Gastrocnemius medialis (tissue), 4 donors: ENCODE measurements around the gene FBXW11. TPM values are rescaled to one million over a fixed set of nuclear protein-coding genes. Genes with fewer than 3 reads are reported as not detected.
"Not testable (repeated sequence)": the region's sequence is repeated elsewhere in the genome, so short reads cannot be mapped to it uniquely, and the experiment has no call there.

Source experiments
- ATAC-seq, 2 donors: fragments of 150-250 bp; one replicate each; pipeline ENCODE4 v1.9.1; 2016
- DNase-seq, 2 donors: peaks; one replicate each; pipeline ENCODE4 v3.0.0-alpha.2; 2019
- H3K27ac ChIP-seq, 4 donors: fragments of 200-600 bp; sonication (generic); 1 replicate in 1 of 4; 2 replicates in 3 of 4; pipeline ENCODE4 v1.5.1; 2016 to 2018; ENCODE audit warnings: mild to moderate bottlenecking in 2 of 4, moderate library complexity in 1 of 4
- H3K27me3 ChIP-seq, 3 donors: fragments of 200-600 bp; sonication (generic) in 2 of 3; 1 replicate in 1 of 3; 2 replicates in 2 of 3; pipeline versions ENCODE4 v1.5.1 to v1.6.0; 2016 to 2019; ENCODE audit warnings: mild to moderate bottlenecking in 1 of 3, moderate library complexity in 1 of 3
- H3K36me3 ChIP-seq, 2 donors: fragments of 200-600 bp; sonication (generic) in 1 of 2; one replicate each; pipeline ENCODE4 v1.5.1; 2017 to 2018
- H3K4me1 ChIP-seq, 2 donors: fragments of 200-600 bp; sonication (generic) in 1 of 2; one replicate each; pipeline ENCODE4 v1.5.1; 2016 to 2017; ENCODE audit warnings: mild to moderate bottlenecking in 2 of 2
- H3K4me3 ChIP-seq, 4 donors: fragments of 200-600 bp; sonication (generic) in 3 of 4; 1 replicate in 1 of 4; 2 replicates in 3 of 4; pipeline ENCODE4 v1.5.1; 2016 to 2019; ENCODE audit warnings: mild to moderate bottlenecking in 2 of 4
- H3K9me3 ChIP-seq, 3 donors: fragments of 200-600 bp; sonication (generic) in 2 of 3; 1 replicate in 1 of 3; 2 replicates in 2 of 3; pipeline ENCODE4 v1.5.1; 2016 to 2019
- CTCF ChIP-seq, 5 experiments: fragments of 450-650 bp in 3 of 5; fragments of 200-600 bp in 2 of 5; sonication (generic) in 2 of 5; IDR thresholded peaks in 4 of 5; conservative IDR thresholded peaks in 1 of 5; 1 replicate in 4 of 5; 2 replicates in 1 of 5; pipeline ENCODE4 v1.5.1; 2016 to 2019; ENCODE audit warnings: antibody characterized with exemption in 5 of 5, mild to moderate bottlenecking in 3 of 5, moderate library complexity in 3 of 5
- POLR2A ChIP-seq, 2 donors: fragments of 450-650 bp; IDR thresholded peaks; one replicate each; pipeline ENCODE4 v1.6.1; 2017; ENCODE audit warnings: antibody characterized with exemption in 2 of 2, mild to moderate bottlenecking in 2 of 2, moderate library complexity in 2 of 2
- in situ Hi-C, 4 donors: fragments of 200-750 bp; cut with MboI; loops; one replicate each; pipeline versions ENCODE4 v1.15.0 to v1.8.0; 2017; ENCODE audit warnings: low sequenced_read_pairs in 4 of 4
- intact Hi-C: fragments of 100-400 bp; cut with DNase I; formaldehyde crosslinking; loops from one replicate; pipeline ENCODE4 v1.15.1; 2023; ENCODE audit warnings: low total_unique reads
- total RNA-seq, 4 donors: library from RNA; depleted of rRNA; stranded (reverse); fragments of >200 nt; gene quantifications; one replicate each; pipeline versions ENCODE4 v1.1.0 to v1.2.3, GENCODE V29; 2016

FBXW11 gene
- total RNA-seq, 4 donors from 2014 or later, result 68.5 to 80.8 (median 72.2) TPM

GRCh38 chr5:172035049-172035448 lies 28.6 kb upstream of the FBXW11 start:
- Histone ChIP-seq H3K4me3 (no peak overlapping the region), H3K4me1 (peaks cover 0 to 3% of the 10 kb centered on the region in 2 donors), H3K27ac (no peak overlapping the region), H3K36me3 (no peaks in the 10 kb centered on the region), H3K9me3 (no peaks in the 10 kb centered on the region), H3K27me3 (no peaks in the 10 kb centered on the region)
- ATAC-seq, result no peak
- intact Hi-C loops, result no loop called here
- TF ChIP-seq CTCF (IDR thresholded peaks at IDR 0.05 in 4 of 5, conservative IDR thresholded peaks at IDR 0.05 in 1 of 5) (no peak), POLR2A (IDR thresholded peaks at IDR 0.05) (no peak)
- in situ Hi-C loops, result loop anchor here (10.0 to 25.0 kb wide), 2 partner anchors 120 to 623 kb away; partner anchors contain the start of gene FGF18 (in 4 of the 4)
- no peak for DNase-seq

DNA sequence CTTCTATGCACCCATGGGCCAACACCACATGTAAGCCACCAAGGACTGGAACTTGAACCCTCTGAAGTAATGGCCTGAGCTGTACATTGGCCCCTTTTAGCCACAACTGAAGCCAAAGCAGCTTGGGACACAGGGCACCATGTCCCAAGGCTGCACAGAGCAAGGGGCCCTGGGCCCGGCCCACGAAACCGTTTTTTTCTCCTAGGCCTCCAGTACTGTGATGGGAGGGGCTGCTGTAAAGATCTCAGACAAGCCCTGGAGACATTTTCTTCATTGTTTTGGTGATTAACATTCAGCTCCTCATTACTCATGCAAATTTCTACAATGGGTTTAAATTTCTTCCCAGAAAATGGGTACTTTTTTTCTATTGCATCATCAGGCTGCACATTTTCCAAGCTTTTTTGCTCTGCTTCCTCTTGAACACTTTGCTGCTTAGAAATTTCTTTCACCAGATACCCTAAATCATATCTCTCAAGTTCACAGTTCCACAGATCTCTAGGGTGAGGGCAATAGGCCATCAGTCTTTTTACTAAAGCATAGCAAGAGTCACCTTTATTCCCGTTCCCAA lies 25.5 kb upstream of the FBXW11 start:
- TF ChIP-seq POLR2A (IDR thresholded peaks at IDR 0.05), result no peak
- TF ChIP-seq CTCF (IDR thresholded peaks at IDR 0.05 in 4 of 5, conservative IDR thresholded peaks at IDR 0.05 in 1 of 5), result no peak
- DNase-seq (no peak), ATAC-seq (no peak)
- H3K27me3 ChIP-seq, result no peaks in the 10 kb centered on the region
- in situ Hi-C loops (loop anchor here (10.0 to 25.0 kb wide), 2 partner anchors 117 to 620 kb away; partner anchors contain the start of gene FGF18 (in 4 of the 4)), intact Hi-C loops (no loop called here)
- no peaks in the 10 kb centered on the region for H3K36me3 ChIP-seq
- no peaks in the 10 kb centered on the region for H3K4me1 ChIP-seq
- H3K4me3 ChIP-seq, result no peak overlapping the region
- H3K27ac ChIP-seq, result no peak overlapping the region
- no peaks in the 10 kb centered on the region for H3K9me3 ChIP-seq

- intact Hi-C loops, result no loop called here
- no peak for ATAC-seq
Observed at GRCh38 chr5:172029876-172030275, 23.4 kb upstream of the FBXW11 start.

GRCh38 chr5:172028167-172028566 lies 21.7 kb upstream of the FBXW11 start:
- no peak for DNase-seq
- no peaks in the 10 kb centered on the region for H3K9me3 ChIP-seq
- TF ChIP-seq POLR2A (IDR thresholded peaks at IDR 0.05) (no peak), CTCF (IDR thresholded peaks at IDR 0.05 in 4 of 5, conservative IDR thresholded peaks at IDR 0.05 in 1 of 5) (no peak)
- no peak overlapping the region for H3K27ac ChIP-seq
- in situ Hi-C loops (loop anchor here (25.0 kb wide), 1 partner anchor 616 kb away; the partner anchor contains the start of gene FGF18 (in 4 of the 4)), intact Hi-C loops (no loop called here)
- no peaks in the 10 kb centered on the region for H3K36me3 ChIP-seq
- H3K4me1 ChIP-seq, result no peaks in the 10 kb centered on the region
- no peak overlapping the region for H3K4me3 ChIP-seq
- H3K27me3 ChIP-seq, result no peaks in the 10 kb centered on the region
- ATAC-seq, result no peak

More at GRCh38 chr5:172029876-172030275, 23.4 kb upstream of the FBXW11 start:
- no peaks in the 10 kb centered on the region for H3K36me3 ChIP-seq
- no peak for DNase-seq
- H3K27ac ChIP-seq, result no peak overlapping the region
- no peak overlapping the region for H3K4me3 ChIP-seq
- in situ Hi-C loops, result loop anchor here (10.0 to 25.0 kb wide), 2 partner anchors 115 to 618 kb away; partner anchors contain the start of gene FGF18 (in 4 of the 4)
- no peaks in the 10 kb centered on the region for H3K27me3 ChIP-seq
- H3K4me1 ChIP-seq, result no peaks in the 10 kb centered on the region
- TF ChIP-seq CTCF (IDR thresholded peaks at IDR 0.05 in 4 of 5, conservative IDR thresholded peaks at IDR 0.05 in 1 of 5) (no peak), POLR2A (IDR thresholded peaks at IDR 0.05) (no peak)
- H3K9me3 ChIP-seq, result no peaks in the 10 kb centered on the region

DNA sequence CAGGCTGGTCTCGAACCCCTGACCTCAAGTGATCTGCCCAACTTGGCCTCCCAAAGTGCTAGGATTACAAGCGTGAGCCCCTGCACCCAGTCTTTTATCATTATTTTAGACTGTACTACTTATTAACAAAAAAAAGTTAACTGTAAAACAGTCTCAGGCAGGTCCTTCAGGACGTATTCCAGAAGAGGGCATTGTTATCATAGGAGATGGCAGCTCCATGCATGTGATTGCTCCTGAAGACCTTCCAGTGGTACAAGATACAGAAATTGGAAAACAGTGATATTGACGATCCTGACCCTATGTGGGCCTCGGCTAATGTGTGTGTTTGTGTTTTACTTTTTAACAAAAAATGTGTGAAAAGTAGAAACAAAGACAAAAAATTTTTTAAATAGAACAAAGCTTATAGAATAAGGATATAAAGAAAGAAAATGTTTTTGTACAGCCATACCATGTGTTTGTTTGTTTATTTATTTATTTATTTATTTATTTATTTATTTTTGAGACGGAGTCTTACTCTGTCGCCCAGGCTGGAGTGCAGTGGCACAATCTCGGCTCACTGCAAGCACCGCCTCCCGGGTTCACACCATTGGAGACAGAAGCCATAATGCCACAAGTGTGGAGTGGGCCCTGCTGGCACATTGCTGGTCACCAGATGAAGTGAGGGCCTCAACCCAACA lies 13.8 kb upstream of the FBXW11 start:
- ATAC-seq, H3K4me3 ChIP-seq, H3K27ac ChIP-seq, H3K4me1 ChIP-seq, intact Hi-C loops, H3K27me3 ChIP-seq, H3K36me3 ChIP-seq, DNase-seq, in situ Hi-C loops, H3K9me3 ChIP-seq: not testable (repeated sequence)
